Breast epithelium (tissue), 4 donors: ENCODE data around the gene EGLN1. TPM values are rescaled to one million over a fixed set of nuclear protein-coding genes. Genes with fewer than 3 reads are reported as not detected.
A peak's percentile ranks its signal among the peaks of the same experiment; 100 is the strongest.

ENCODE experiments used
- DNase-seq, 2 donors: peaks; one replicate each; pipeline ENCODE4 v3.0.0-alpha.2; 2019; ENCODE audit warnings: low spot score in 2 of 2
- H3K27ac ChIP-seq, 2 donors: fragments of 200-600 bp; sonication (generic) in 1 of 2; one replicate each; pipeline ENCODE4 v1.5.1; 2016 to 2019; ENCODE audit warnings: mild to moderate bottlenecking in 1 of 2
- H3K27me3 ChIP-seq, 2 donors: fragments of 200-600 bp; sonication (generic) in 1 of 2; one replicate each; pipeline versions ENCODE4 v1.5.1 to v1.6.0; 2017 to 2019; ENCODE audit warnings: control low read depth in 1 of 2, mild to moderate bottlenecking in 1 of 2
- H3K36me3 ChIP-seq: fragments of 200-600 bp; one replicate; pipeline ENCODE4 v1.5.1; 2019
- H3K4me1 ChIP-seq, 2 donors: fragments of 200-600 bp; sonication (generic); one replicate each; pipeline ENCODE4 v1.5.1; 2016 to 2019; ENCODE audit warnings: control low read depth in 1 of 2
- H3K4me3 ChIP-seq, 3 donors: fragments of 200-600 bp; sonication (generic); 1 replicate in 2 of 3; 2 replicates in 1 of 3; pipeline ENCODE4 v1.5.1; 2016 to 2019; ENCODE audit warnings: mild to moderate bottlenecking in 3 of 3, moderate library complexity in 2 of 3
- H3K9me3 ChIP-seq, 2 donors: fragments of 200-600 bp; sonication (generic) in 1 of 2; one replicate each; pipeline ENCODE4 v1.5.1; 2016 to 2019; ENCODE audit warnings: control low read depth in 1 of 2
- CTCF ChIP-seq, 3 donors: fragments of 450-650 bp; IDR thresholded peaks; one replicate each; pipeline ENCODE4 v1.5.1; 2016 to 2017; ENCODE audit warnings: antibody characterized with exemption in 3 of 3, mild to moderate bottlenecking in 3 of 3, moderate library complexity in 3 of 3
- POLR2A ChIP-seq: fragments of 450-650 bp; IDR thresholded peaks from one replicate; pipeline ENCODE4 v1.6.1; 2016; ENCODE audit warnings: antibody characterized with exemption, mild to moderate bottlenecking, moderate library complexity
- POLR2AphosphoS5 ChIP-seq, 3 donors: sonication (generic); formaldehyde crosslinking; IDR thresholded peaks; one replicate each; pipeline ENCODE4 v1.6.1; 2017; ENCODE audit warnings: antibody characterized with exemption in 3 of 3
- intact Hi-C: fragments of 100-400 bp; cut with DNase I; formaldehyde crosslinking; loops from one replicate; pipeline ENCODE4 v1.15.1; 2023; ENCODE audit warnings: low total_unique reads
- total RNA-seq, 3 donors: library from RNA; depleted of rRNA; stranded (reverse); fragments of >200 nt; gene quantifications; one replicate each; pipeline ENCODE4 v1.1.0, GENCODE V29; 2016

Gene EGLN1
- total RNA-seq, 3 donors from 2014 or later: 33.8 to 45.6 (median 38.1) TPM

- Histone ChIP-seq H3K9me3 (no peaks in the 10 kb centered on the region), H3K27ac (peak overlapping the region in 1 of 2 donors; percentile 23), H3K27me3 (no peaks in the 10 kb centered on the region), H3K4me3 (no peak overlapping the region), H3K36me3 (no peaks in the 10 kb centered on the region), H3K4me1 (no peaks in the 10 kb centered on the region)
- TF ChIP-seq CTCF (IDR thresholded peaks at IDR 0.05) (no peak), POLR2A (no peak), POLR2AphosphoS5 (IDR thresholded peaks at IDR 0.05) (no peak)
- no peak for DNase-seq
- intact Hi-C loops: no loop called here
Observed at GRCh38 chr1:231424950-231425805, 3.1 kb upstream of the EGLN1 start.

- peak overlapping the region in 1 of 2 donors; percentile 99 for H3K27ac ChIP-seq
- no peaks in the 10 kb centered on the region for H3K36me3 ChIP-seq
- H3K27me3 ChIP-seq: no peaks in the 10 kb centered on the region
- DNase-seq: no peak
- H3K9me3 ChIP-seq: no peaks in the 10 kb centered on the region
- intact Hi-C loops: no loop called here
- no peaks in the 10 kb centered on the region for H3K4me1 ChIP-seq
- TF ChIP-seq POLR2A (no peak), POLR2AphosphoS5 (IDR thresholded peaks at IDR 0.05) (no peak), CTCF (IDR thresholded peaks at IDR 0.05) (no peak)
- H3K4me3 ChIP-seq: no peak overlapping the region
Observed at GRCh38 chr1:231423648-231424047, 1.6 kb upstream of the EGLN1 start.

DNA sequence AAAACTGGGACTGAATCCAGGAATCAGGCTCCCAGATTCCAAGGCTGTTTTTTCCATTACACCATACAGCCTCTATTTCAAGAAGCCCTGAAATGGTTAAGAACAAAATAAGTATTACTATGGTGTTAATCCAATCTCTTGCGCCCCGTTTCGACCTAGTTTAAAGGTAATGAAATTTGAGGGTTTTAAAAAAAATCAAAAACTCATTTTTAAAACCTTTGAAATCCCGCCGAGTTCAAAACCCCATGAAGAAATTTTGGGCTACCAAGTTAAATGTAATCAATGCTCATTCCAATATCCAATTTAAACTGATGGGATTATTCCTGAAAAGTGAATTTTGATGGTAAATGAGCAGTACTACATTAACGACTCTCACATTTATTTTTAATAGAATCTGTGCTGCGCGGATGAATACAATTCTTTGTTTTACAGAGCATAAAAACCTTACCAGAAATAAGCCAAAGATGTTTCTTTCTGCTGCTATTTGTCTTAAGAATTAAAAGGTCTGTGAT, 767 bp upstream of the EGLN1 start:
- H3K4me3 ChIP-seq: peak overlapping the region; percentile 61 to 92 (median 70)
- H3K4me1 ChIP-seq: no peaks in the 10 kb centered on the region
- intact Hi-C loops: no loop called here
- H3K27ac ChIP-seq: peak overlapping the region; percentile 94 to 99
- TF ChIP-seq POLR2A: no peak
- no peak for TF ChIP-seq CTCF (IDR thresholded peaks at IDR 0.05)
- no peaks in the 10 kb centered on the region for H3K27me3 ChIP-seq
- H3K9me3 ChIP-seq: no peaks in the 10 kb centered on the region
- no peaks in the 10 kb centered on the region for H3K36me3 ChIP-seq
- DNase-seq: no peak

- TF ChIP-seq CTCF (IDR thresholded peaks at IDR 0.05) (no peak), POLR2A (no peak), POLR2AphosphoS5 (IDR thresholded peaks at IDR 0.05) (no peak)
- no peak for DNase-seq
- intact Hi-C loops: no loop called here
Observed at GRCh38 chr1:231421546-231421970, 529 bp downstream of the EGLN1 start.

GRCh38 chr1:231420959-231421545, 1.0 kb downstream of the EGLN1 start:
- Histone ChIP-seq H3K36me3 (no peaks in the 10 kb centered on the region), H3K27me3 (no peaks in the 10 kb centered on the region), H3K4me1 (no peaks in the 10 kb centered on the region), H3K4me3 (peak overlapping the region; percentile 61 to 92 (median 70)), H3K27ac (peak overlapping the region; percentile 94 to 99), H3K9me3 (no peaks in the 10 kb centered on the region)
- intact Hi-C loops: no loop called here
- DNase-seq: peak in 1 of 2 donors; percentile 23
- TF ChIP-seq POLR2AphosphoS5 (IDR thresholded peaks at IDR 0.05): peak in 1 of 3 donors; percentile 45
- TF ChIP-seq CTCF (IDR thresholded peaks at IDR 0.05): no peak
- no peak for TF ChIP-seq POLR2A

More at GRCh38 chr1:231421546-231421970, 529 bp downstream of the EGLN1 start:
- H3K4me1 ChIP-seq: no peaks in the 10 kb centered on the region
- no peaks in the 10 kb centered on the region for H3K9me3 ChIP-seq
- peak overlapping the region; percentile 94 to 99 for H3K27ac ChIP-seq
- no peaks in the 10 kb centered on the region for H3K36me3 ChIP-seq
- H3K27me3 ChIP-seq: no peaks in the 10 kb centered on the region
- H3K4me3 ChIP-seq: peak overlapping the region; percentile 61 to 92 (median 70)
